H1 (cell line): ENCODE measurements around the gene CHD9. TPM values are rescaled to one million over a fixed set of nuclear protein-coding genes. Genes with fewer than 3 reads are reported as not detected.

ENCODE experiments used
- BACH1 ChIP-seq: IDR thresholded peaks from 2 replicates; pipeline ENCODE4 v1.6.1; 2012; ENCODE audit warnings: low read length, improper control_type of control experiment
- CBX5 ChIP-seq: fragments of 300-800, 300-1000 bp; sonication (generic); IDR thresholded peaks from 2 replicates; pipeline ENCODE4 v1.7.1; 2016; ENCODE audit warnings: antibody characterized with exemption, low read length, low read depth
- CEBPB ChIP-seq: IDR thresholded peaks from 2 replicates; pipeline ENCODE4 v1.6.1; 2012; ENCODE audit warnings: low read depth, low read length
- CHD1 ChIP-seq: IDR thresholded peaks from 2 replicates; pipeline ENCODE4 v1.6.1; 2012; ENCODE audit warnings: low read depth, low read length, improper control_type of control experiment
- FOSL1 ChIP-seq: IDR thresholded peaks from 2 replicates; pipeline ENCODE4 v1.6.1; 2011; ENCODE audit warnings: mild to moderate bottlenecking, low read depth, low read length, moderate library complexity; ENCODE audit not compliant: insufficient read depth
- GABPA ChIP-seq: IDR thresholded peaks from 2 replicates; pipeline ENCODE4 v1.6.1; 2011; ENCODE audit warnings: mild to moderate bottlenecking, low read length, moderate library complexity, borderline replicate concordance; ENCODE audit not compliant: insufficient read depth
- JUN ChIP-seq: IDR thresholded peaks from 2 replicates; pipeline ENCODE4 v1.6.1; 2011; ENCODE audit warnings: low read depth, mild to moderate bottlenecking, improper control_type of control experiment, low read length
- NANOG ChIP-seq: IDR thresholded peaks from 2 replicates; pipeline ENCODE4 v1.6.1; 2011; ENCODE audit warnings: low read length, low read depth, mild to moderate bottlenecking, inconsistent platforms; ENCODE audit not compliant: insufficient read depth, poor library complexity, severe bottlenecking
- NRF1 ChIP-seq: IDR thresholded peaks from 2 replicates; pipeline ENCODE4 v1.6.1; 2011; ENCODE audit warnings: mild to moderate bottlenecking, low read depth, low read length, improper control_type of control experiment
- PHF8 ChIP-seq: fragments of 200-600 bp; sonication (generic); conservative IDR thresholded peaks from 2 replicates; pipeline ENCODE4 v1.7.1; 2012; ENCODE audit warnings: low read depth, mild to moderate bottlenecking, inconsistent platforms, low read length, moderate library complexity
- RFX5 ChIP-seq: IDR thresholded peaks from 2 replicates; pipeline ENCODE4 v1.6.1; 2011; ENCODE audit warnings: low read depth, low read length, improper control_type of control experiment, borderline replicate concordance
- RXRA ChIP-seq: IDR thresholded peaks from 2 replicates; pipeline ENCODE4 v1.6.1; 2011; ENCODE audit warnings: low read depth, mild to moderate bottlenecking, low read length, moderate library complexity; ENCODE audit not compliant: insufficient read depth
- SAP30 ChIP-seq: fragments of 300-600 bp; sonication (generic); IDR thresholded peaks from 2 replicates; pipeline ENCODE4 v1.7.1; 2012; ENCODE audit warnings: low read length, moderate library complexity, mild to moderate bottlenecking, inconsistent platforms; ENCODE audit not compliant: insufficient read depth, insufficient replicate concordance
- SIN3A ChIP-seq, 2 experiments: IDR thresholded peaks in 1 of 2; conservative IDR thresholded peaks in 1 of 2; 2 replicates each; pipeline ENCODE4 v1.6.1; 2011 to 2012; ENCODE audit warnings: low read length in 2 of 2, improper control_type of control experiment in 1 of 2, low read depth in 1 of 2, mild to moderate bottlenecking in 1 of 2
- SIX5 ChIP-seq: IDR thresholded peaks from 2 replicates; pipeline ENCODE4 v1.6.1; 2011; ENCODE audit warnings: mild to moderate bottlenecking, low read depth, low read length
- SP2 ChIP-seq: IDR thresholded peaks from 2 replicates; pipeline ENCODE4 v1.6.1; 2012; ENCODE audit warnings: mild to moderate bottlenecking, low read length, inconsistent platforms
- SUZ12 ChIP-seq: fragments of 200-600 bp; sonication (generic); IDR thresholded peaks from 2 replicates; pipeline ENCODE4 v1.6.1; 2012; ENCODE audit warnings: mild to moderate bottlenecking, inconsistent platforms, low read length, moderate library complexity, mixed read lengths
- polyA plus RNA-seq, 7 experiments: library from polyadenylated mRNA; depleted of rRNA in 3 of 7; stranded (reverse) in 5 of 7; unstranded in 2 of 7; fragments of >200 nt in 5 of 7; fragments of 200-250 nt in 2 of 7; gene quantifications; 1 replicate in 5 of 7; 2 replicates in 1 of 7; 4 replicates in 1 of 7; pipeline versions ENCODE4 v1.2.1 to v1.2.3, GENCODE V29; 2011 to 2013; ENCODE audit warnings: missing spikeins in 2 of 7, mixed read lengths in 2 of 7
- total RNA-seq: library from RNA; stranded (reverse); fragmentation: NEBNext Ultra II Directional; extraction: Animal tissue kit (Norgen Biotek cat#: 25700); gene quantifications from 2 replicates; pipeline ENCODE4 v1.2.1, GENCODE V29; 2021

CHD9 gene
- total and polyA plus RNA-seq, 2 of the 8 experiments (the other 6 are each of a cell fraction or from before 2014, with no cell fraction given) = 9.9 to 32.4 TPM

- no peak for TF ChIP-seq JUN
- TF ChIP-seq SIX5 = no peak
- TF ChIP-seq SP2 = no peak
- peak; percentile 28; the same call in 1 of the 2 replicates for TF ChIP-seq NRF1
- no peak for TF ChIP-seq RXRA
- no peak for TF ChIP-seq RFX5
- no peak for TF ChIP-seq CBX5
- peak; percentile 64; the same call in 1 of the 2 replicates for TF ChIP-seq GABPA
- no peak for TF ChIP-seq FOSL1
- no peak for TF ChIP-seq CHD1
- TF ChIP-seq SUZ12 = no peak
- peak; percentile 25 for TF ChIP-seq NANOG
- no peak for TF ChIP-seq SAP30
- TF ChIP-seq SIN3A (conservative IDR thresholded peaks at IDR 0.05 in 1 of 2, IDR thresholded peaks at IDR 0.05 in 1 of 2; ENCODE audit: low read depth in 1 of 2, low read length in 2 of 2) = peak; percentile 32 to 92; a peak in 1 of 4 replicates
- TF ChIP-seq BACH1 = no peak
- peak; percentile 59 for TF ChIP-seq PHF8
- no peak for TF ChIP-seq CEBPB
Measured at GRCh38 chr16:53054670-53055485, at the start of gene CHD9 (continued).
